HL-60/S4 treated with retinoic acid at 250 ng/mL for 4 days and 3 days (cell line): Measurements from ENCODE around the gene CCNT2.
"Not testable (repeated sequence)": the region's sequence is repeated elsewhere in the genome, so short reads cannot be mapped to it uniquely, and the experiment has no call there.

Source experiments
- in situ Hi-C: fragments of 300-500 bp; cut with MboI; formaldehyde crosslinking; loops from 2 replicates; pipeline ENCODE4 v1.7.0; 2022; ENCODE audit warnings: low sequenced_read_pairs

CCNT2 gene

GRCh38 chr2:134918526-134919340 lies at the start of gene CCNT2:
Gene CCNT2, plus strand, starts transcription at chr2:134918822. Its CDS starts 33 bp downstream, at chr2:134918855.
- in situ Hi-C loops: no loop called here

DNA sequence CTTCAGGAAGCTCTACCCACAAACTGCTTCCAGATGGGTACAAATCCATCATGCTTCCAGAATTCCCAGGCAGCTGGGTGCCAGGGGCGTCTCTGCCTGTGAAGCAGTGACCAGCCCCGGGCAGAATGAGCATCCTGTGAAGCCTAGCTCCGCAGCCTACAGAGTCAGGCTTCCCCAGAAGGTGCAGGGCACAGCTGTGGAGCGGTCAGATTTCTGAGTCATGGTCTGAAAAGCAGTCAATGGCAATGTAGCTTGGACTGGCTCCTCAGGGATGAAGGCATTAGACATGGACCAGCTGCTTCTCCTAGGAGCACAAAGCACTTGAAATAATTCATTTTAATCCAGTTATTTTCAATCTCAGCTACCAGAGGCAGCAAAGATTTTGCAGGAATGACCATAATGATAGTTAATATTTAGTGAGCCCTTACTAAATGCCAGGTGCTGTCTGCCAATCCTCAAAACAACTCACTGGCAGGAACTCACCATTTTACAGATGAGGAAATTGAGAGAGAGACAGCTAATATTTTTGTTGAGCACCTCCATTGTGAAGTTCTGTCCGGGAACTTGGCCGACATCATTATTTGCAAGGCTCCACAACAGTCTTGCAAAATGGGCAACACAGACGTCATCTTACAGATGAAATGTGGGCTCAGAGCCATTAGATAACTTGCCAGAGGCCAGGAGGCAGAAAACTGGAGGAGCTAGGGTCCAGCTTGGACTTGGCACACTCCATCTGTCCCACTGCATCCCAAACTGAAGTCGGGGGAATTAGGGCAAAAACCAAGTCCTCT lies 48.5 kb upstream of the CCNT2 start:
- in situ Hi-C loops: no loop called here

DNA sequence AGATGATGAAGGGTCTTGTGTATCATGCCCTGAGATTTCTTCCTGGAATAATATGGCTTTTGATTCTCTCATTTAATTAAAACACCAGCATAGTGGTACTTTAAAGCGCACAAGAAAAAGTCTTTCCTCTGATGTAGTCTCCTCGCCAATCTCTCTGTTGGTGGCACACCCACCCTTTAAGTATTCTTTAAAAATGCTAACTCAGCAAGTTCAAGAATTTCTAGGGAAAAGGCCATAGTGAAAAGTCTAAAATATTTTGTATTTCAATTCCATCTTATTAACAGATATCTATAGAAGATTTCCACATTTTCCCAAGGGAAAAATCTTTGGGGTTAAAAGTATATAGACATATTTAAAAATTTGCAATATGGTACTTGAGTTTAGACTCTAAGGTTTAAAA lies 45.5 kb upstream of the CCNT2 start:
- in situ Hi-C loops: no loop called here

- in situ Hi-C loops: no loop called here
Observed at GRCh38 chr2:134875309-134875708, 43.3 kb upstream of the CCNT2 start.

DNA sequence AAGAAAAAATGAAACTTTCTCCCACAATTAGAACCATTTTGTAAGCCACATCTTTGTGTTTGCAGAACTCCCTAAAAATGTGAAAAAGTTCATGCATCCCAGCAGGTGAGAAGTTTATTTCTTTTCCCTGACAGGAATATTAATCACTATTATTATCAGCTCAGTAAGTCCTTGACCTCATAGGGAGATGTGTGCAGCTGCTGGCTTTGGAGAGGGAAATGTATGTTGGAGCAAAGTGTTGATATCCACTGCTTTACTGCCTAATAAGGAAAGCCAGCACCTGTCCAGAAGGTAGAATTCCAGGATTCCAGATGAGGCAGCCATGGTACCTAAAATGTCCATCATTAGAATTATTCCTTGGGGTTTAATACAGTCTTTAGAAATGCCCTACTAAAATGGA lies 35.8 kb upstream of the CCNT2 start:
- in situ Hi-C loops: no loop called here

DNA sequence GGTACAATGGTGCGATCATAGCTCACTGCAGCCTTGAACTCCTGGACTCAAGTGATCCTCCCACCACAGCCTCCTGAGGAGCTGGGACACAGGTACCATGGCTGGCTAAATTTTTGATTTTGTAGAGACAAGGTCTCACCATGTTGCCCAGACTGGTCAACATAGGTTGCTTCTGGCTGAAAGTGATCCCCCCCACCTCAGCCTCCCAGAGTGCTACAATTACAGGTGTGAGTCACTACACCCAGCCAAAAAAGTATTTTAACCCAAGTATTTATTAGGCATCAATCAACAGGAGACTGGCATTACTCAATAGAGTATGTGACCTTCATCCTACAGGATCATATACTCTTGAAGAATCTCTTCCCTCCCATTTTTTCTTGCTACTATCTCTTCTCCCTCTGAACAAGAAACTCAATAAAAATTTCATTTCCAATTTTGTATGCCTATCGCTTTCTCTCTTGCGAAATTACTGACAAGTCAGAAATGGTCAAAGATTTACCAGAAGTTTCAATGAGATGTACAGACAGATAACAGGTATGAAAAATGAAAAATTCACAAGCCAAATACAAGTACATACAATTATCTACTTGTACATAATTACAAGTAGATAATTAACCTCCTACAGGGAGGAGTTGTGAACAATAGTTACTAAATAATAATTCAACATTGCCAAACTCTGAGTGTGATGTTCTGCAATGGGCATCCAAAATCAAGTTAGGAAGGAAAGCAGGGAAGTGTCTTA lies 34.9 kb upstream of the CCNT2 start:
- in situ Hi-C loops: no loop called here

- in situ Hi-C loops: no loop called here
Observed at GRCh38 chr2:134884435-134884834, 34.2 kb upstream of the CCNT2 start.

DNA sequence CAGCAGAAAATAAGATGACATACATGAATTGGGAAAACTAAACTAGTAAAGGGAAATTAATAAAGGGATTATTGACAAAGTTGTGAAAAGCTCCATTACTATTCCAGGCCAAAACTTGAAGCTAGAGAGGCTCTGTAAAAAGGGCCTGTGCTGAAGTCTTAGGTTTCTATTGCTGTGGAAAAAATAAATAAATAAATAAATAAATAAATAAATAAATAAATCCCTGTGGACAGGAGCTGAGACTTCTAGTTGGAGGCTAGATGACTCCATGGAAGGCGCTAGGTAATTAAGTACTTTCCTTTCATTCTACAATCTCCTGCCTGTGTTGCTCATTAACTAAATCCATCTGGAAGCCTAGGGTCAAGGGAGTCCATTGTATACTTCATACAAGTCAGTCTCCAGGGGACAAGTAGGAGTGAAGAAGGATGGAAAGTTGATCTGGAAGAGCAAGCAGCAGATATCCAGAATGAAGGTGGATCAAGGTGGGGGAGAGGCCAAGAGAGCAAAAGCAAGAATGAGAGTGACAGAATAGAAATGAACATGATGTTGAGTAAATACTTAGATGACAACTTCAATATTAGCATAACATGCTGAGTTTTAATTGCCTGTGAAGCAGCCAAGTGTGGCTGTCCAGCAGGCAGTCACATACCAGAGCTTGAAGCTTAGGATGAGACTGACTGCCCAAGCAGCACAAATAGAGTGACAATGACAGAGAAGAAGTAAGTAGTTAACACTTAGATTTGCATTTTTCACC lies 26.2 kb upstream of the CCNT2 start:
- in situ Hi-C loops: no loop called here

DNA sequence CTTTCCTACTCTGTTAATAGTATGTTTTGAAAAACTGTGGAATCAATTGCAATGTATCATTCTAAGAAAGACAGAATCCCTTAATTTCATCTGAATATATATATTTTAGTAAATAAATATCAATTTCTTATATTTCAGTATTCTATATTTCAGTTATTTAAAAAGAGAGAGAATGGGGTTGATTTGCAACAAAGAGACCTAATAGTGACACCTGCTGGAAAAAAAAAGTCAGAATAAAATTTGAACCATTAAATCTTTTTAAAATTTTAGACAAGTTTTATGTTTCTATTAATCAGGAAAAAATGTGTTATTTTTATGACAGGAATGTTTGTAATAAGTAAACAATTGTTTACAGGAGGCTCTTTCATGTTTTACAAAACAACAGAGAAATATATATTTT lies 20.7 kb upstream of the CCNT2 start:
- in situ Hi-C loops: no loop called here

GRCh38 chr2:134899204-134899603 lies 19.4 kb upstream of the CCNT2 start:
- in situ Hi-C loops: no loop called here

GRCh38 chr2:134900151-134900550 lies 18.5 kb upstream of the CCNT2 start:
- in situ Hi-C loops: no loop called here

DNA sequence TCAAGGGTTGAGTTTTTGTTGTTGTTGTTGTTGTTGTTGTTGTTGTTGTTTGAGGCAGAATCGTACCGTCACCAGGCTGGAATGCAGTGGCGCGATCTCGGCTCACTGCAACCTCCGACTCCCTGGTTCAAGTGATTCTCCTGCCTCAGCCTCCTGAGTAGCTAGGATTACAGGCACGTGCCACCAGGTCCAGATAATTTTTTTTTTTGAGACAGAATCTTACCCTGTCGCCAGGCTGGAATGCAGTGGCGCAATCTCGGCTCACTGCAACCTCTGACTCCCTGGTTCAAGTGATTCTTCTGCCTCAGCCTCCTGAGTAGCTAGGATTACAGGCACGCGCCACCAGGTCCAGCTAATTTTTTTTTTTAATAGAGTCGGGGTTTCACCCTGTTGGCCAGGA lies 14.9 kb upstream of the CCNT2 start:
- in situ Hi-C loops: not testable (repeated sequence)

- in situ Hi-C loops: no loop called here
Observed at GRCh38 chr2:134905168-134905567, 13.5 kb upstream of the CCNT2 start.

- in situ Hi-C loops: no loop called here
Observed at GRCh38 chr2:134906726-134907125, 11.9 kb upstream of the CCNT2 start.

DNA sequence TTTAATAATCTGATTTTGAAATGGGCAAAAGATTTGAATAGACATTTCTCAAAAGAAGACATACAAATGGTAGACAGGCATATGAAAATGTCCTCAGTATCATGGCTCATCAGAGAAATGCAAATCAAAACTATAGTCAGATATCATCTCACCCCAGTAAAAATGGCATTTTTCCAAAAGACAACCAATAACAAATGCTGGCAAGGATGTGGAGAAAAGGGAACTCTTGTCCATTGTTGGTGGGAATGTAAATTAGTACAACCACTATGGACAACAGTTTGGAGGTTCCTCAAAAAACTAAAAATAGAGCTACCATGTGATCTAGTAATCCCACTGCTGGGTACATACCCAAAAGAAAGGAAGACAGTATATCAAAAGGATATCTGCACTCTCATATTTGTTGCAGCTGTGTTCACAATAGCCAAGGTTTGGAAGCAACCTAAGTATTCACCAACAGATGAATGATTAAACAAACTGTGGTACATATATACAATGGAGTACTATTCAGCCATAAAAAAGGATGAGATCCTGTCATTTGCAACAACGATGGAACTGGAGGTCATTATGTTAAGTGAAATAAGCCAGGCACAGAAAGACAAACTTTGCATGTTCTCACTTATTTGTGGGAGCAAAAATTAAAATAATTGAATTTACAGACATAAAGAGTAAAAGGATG lies 11.0 kb upstream of the CCNT2 start:
- in situ Hi-C loops: not testable (repeated sequence)

DNA sequence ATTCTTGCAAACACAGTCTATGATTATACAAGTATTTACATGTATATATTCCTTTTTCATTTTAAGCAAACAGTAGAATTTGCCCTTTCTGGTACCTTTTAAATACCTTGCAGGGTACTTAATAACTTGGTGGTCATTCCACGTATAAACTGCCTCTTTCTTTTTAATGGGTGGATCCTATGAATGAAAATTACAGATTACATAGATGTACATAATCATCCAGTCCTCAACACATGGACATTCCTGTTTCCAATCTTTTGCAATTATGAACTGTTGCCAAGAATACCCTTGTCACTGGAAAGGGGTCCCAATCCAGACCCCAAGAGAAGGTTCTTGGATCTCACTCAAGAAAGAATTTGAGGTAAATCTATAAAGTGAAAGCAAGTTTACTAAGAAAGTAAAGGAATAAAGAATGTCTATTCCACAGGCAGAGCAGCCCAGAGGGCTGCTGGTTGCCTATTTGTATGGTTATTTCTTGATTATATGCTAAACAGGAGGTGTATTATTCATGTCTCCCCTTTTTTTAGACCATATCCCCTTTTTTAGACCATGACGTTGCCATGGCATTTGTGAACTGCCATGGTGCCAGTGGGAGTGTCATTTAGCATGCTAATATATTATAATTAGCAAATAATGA lies 7.7 kb upstream of the CCNT2 start:
- in situ Hi-C loops: no loop called here

GRCh38 chr2:134911400-134911785 lies 7.2 kb upstream of the CCNT2 start:
- in situ Hi-C loops: no loop called here

GRCh38 chr2:134912361-134912760 lies 6.3 kb upstream of the CCNT2 start:
- in situ Hi-C loops: no loop called here

DNA sequence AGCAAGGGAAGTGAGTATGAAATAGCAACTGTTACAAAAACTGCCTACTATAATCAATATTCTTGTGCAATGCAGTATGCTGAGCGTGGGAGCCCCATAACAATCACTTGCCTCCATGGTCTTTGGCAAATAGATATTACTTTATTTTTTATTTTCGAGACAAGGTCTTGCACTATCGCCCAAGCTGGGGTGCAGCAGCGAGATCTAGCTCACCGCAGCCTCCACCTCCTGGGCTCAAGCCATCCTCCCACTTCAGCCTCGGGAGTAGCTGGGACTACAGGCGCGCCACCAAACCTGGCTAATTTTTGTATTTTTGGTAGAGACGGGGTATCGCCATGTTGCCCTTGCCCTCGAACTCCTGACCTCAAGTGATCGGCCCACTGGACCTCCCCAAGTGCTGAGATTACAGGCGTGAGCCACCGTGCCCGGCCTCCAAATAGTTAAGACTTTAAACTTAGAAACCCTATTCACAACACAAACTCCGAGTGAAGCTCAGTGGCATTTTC lies 1.2 kb upstream of the CCNT2 start:
- in situ Hi-C loops: no loop called here
